Ishikawa (cell line): ENCODE measurements around the gene SEPHS1.
A peak's percentile ranks its signal among the peaks of the same experiment; 100 is the strongest.

Experiments used
- CEBPB ChIP-seq: IDR thresholded peaks from 2 replicates; pipeline ENCODE4 v1.6.1; 2012
- CREB1 ChIP-seq: IDR thresholded peaks from 2 replicates; pipeline ENCODE4 v1.6.1; 2012; ENCODE audit warnings: low read depth
- EGR1 ChIP-seq: IDR thresholded peaks from 2 replicates; pipeline ENCODE4 v1.6.1; 2012
- EP300 ChIP-seq: IDR thresholded peaks from 2 replicates; pipeline ENCODE4 v1.6.1; 2012; ENCODE audit warnings: borderline replicate concordance
- FOXM1 ChIP-seq: IDR thresholded peaks from 2 replicates; pipeline ENCODE4 v1.6.1; 2012; ENCODE audit warnings: low read depth, borderline replicate concordance
- NFIC ChIP-seq: IDR thresholded peaks from 2 replicates; pipeline ENCODE4 v1.6.1; 2012
- RAD21 ChIP-seq: IDR thresholded peaks from 2 replicates; pipeline ENCODE4 v1.6.1; 2012; ENCODE audit warnings: low read depth
- TAF1 ChIP-seq: IDR thresholded peaks from 2 replicates; pipeline ENCODE4 v1.6.1; 2012; ENCODE audit warnings: low read depth, mild to moderate bottlenecking
- TCF12 ChIP-seq: IDR thresholded peaks from 2 replicates; pipeline ENCODE4 v1.6.1; 2012; ENCODE audit warnings: low read depth
- TEAD4 ChIP-seq: IDR thresholded peaks from 2 replicates; pipeline ENCODE4 v1.6.1; 2012
- YY1 ChIP-seq: IDR thresholded peaks from 2 replicates; pipeline ENCODE4 v1.6.1; 2012; ENCODE audit warnings: low read depth
- ZBTB7A ChIP-seq: IDR thresholded peaks from 2 replicates; pipeline ENCODE4 v1.6.1; 2012; ENCODE audit warnings: low read depth
- TF ChIP-seq, protein P1 (sequence below): IDR thresholded peaks from 2 replicates; pipeline ENCODE4 v1.6.1; 2012
- TF ChIP-seq, protein P2 (sequence below): IDR thresholded peaks from 2 replicates; pipeline ENCODE4 v1.6.1; 2012; ENCODE audit warnings: low read depth, mild to moderate bottlenecking
- TF ChIP-seq, protein P3 (sequence below): IDR thresholded peaks from 2 replicates; pipeline ENCODE4 v1.6.1; 2012

Gene SEPHS1

DNA sequence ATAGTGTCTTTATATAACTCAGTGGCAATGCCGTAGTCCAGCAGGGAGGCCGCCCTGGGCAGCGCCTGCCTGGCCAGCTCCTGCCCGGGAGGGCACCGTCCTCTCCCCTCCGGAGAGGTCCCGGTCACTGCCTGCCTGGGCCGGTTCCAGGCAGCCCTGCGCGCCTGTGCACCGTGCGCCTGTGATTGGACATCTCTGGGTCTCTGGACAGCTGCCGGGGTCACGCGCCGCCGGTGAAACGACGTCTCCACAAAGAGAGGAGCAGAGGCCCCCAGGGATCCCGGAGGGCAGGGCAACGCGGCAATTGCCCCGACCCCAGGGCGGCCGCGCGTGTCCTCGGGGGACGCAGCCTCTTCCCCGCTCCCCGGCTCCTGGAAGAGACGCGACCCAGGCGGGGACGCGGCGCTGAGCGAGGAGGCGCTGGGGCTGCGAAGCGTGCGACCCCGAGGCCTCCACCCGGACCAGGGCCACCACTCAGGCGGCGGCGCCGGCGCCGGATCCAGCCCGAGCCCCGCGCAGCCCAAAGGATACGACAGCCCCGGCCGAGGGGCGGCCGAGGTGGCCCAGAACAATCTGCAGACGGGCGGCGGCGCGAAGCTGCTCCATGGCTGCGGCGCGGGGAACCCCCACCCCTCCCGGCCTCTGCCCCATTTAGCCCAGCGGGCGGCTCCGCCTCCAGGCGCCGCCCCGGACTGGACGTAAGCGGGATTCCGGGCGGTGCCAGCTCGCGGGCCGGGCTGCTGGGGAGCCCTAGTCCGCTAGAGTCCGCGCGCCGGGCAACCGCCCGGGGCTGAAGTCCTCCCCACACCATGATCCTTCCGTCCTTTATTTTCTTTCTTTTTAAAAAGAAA is 48.4 kb downstream of the SEPHS1 start, which contains the start of gene PHYH:
TSS of gene PHYH (minus strand) at position 628 of the 851 bp plus-strand sequence. CDS start at position 606, 22 bp downstream.
- no peak for TF ChIP-seq EP300
- TF ChIP-seq, protein P1, sequence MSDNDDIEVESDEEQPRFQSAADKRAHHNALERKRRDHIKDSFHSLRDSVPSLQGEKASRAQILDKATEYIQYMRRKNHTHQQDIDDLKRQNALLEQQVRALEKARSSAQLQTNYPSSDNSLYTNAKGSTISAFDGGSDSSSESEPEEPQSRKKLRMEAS = peak; percentile 88
- no peak; the same call in 1 of the 2 replicates for TF ChIP-seq CREB1
- 0 out of 2 replicates have a peak, but pooled peaks have one; percentile 30 for TF ChIP-seq TEAD4
- TF ChIP-seq YY1 = peak; percentile 27; the same call in 1 of the 2 replicates
- no peak for TF ChIP-seq EGR1
- no peak for TF ChIP-seq FOXM1
- 0 out of 2 replicates have a peak, but pooled peaks have one; percentile 17 for TF ChIP-seq NFIC
- peak; percentile 49; the same call in 1 of the 2 replicates for TF ChIP-seq ZBTB7A
- TF ChIP-seq, protein P2, sequence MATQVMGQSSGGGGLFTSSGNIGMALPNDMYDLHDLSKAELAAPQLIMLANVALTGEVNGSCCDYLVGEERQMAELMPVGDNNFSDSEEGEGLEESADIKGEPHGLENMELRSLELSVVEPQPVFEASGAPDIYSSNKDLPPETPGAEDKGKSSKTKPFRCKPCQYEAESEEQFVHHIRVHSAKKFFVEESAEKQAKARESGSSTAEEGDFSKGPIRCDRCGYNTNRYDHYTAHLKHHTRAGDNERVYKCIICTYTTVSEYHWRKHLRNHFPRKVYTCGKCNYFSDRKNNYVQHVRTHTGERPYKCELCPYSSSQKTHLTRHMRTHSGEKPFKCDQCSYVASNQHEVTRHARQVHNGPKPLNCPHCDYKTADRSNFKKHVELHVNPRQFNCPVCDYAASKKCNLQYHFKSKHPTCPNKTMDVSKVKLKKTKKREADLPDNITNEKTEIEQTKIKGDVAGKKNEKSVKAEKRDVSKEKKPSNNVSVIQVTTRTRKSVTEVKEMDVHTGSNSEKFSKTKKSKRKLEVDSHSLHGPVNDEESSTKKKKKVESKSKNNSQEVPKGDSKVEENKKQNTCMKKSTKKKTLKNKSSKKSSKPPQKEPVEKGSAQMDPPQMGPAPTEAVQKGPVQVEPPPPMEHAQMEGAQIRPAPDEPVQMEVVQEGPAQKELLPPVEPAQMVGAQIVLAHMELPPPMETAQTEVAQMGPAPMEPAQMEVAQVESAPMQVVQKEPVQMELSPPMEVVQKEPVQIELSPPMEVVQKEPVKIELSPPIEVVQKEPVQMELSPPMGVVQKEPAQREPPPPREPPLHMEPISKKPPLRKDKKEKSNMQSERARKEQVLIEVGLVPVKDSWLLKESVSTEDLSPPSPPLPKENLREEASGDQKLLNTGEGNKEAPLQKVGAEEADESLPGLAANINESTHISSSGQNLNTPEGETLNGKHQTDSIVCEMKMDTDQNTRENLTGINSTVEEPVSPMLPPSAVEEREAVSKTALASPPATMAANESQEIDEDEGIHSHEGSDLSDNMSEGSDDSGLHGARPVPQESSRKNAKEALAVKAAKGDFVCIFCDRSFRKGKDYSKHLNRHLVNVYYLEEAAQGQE = no peak
- TF ChIP-seq RAD21 = no peak
- TF ChIP-seq, protein P3, sequence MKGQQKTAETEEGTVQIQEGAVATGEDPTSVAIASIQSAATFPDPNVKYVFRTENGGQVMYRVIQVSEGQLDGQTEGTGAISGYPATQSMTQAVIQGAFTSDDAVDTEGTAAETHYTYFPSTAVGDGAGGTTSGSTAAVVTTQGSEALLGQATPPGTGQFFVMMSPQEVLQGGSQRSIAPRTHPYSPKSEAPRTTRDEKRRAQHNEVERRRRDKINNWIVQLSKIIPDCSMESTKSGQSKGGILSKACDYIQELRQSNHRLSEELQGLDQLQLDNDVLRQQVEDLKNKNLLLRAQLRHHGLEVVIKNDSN = peak; percentile 73
- TF ChIP-seq TAF1 = peak; percentile 40
- TF ChIP-seq TCF12 = no peak; the same call in 1 of the 2 replicates
- no peak for TF ChIP-seq CEBPB

DNA sequence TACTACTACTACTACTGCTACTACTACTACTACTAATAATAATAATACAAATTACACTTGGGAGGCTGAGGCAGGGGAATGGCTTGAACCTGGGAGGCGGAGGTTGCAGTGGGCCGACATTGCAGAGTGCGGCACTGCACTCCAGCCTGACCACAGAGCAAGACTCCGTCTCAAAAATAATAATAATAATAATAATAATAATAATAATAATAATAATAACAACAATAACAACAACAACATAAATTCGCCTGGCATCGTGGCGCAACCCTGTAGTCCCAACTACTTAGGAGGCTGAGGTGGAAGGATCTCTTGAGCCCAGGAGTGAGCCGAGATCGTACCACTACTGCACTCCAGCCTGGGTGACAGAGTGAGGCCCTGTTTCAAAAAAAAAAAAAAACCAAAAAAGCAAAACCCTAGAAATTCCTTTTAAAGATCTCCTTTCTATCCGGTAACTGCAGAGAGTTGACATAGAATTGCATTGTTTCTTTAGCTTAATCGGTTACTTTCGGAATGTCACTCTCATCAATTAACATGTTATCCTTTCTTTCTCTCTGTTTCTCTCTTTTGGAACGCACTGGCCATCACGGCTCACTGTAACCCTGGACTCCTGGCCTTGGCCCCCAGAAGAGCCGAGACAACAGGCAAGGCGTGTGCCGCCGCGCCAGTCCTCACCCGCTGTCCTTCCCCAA is 49.2 kb downstream of the SEPHS1 start:
- TF ChIP-seq, protein P1 = no peak
- TF ChIP-seq TCF12 (no peak), ZBTB7A (no peak), CEBPB (no peak), EGR1 (no peak)

DNA sequence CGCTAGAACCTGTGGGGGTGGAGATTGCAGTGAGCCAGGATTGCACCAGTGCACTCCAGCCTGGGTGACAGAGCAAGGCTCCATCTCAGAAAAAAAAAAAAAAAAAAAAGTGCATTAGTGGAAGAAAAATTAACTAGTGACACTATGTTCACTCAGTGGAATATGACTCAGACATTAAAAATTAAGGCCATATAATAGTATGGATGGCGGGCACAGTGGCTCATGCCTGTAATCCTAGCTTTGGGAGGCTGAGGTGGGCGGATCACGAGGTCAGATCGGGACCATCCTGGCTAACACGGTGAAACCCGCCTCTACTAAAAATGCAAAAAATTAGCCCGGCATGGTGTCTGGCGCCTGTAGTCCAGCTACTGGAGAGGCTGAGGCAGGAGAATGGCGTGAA is 51.6 kb downstream of the SEPHS1 start:
- TF ChIP-seq CEBPB = no peak

DNA sequence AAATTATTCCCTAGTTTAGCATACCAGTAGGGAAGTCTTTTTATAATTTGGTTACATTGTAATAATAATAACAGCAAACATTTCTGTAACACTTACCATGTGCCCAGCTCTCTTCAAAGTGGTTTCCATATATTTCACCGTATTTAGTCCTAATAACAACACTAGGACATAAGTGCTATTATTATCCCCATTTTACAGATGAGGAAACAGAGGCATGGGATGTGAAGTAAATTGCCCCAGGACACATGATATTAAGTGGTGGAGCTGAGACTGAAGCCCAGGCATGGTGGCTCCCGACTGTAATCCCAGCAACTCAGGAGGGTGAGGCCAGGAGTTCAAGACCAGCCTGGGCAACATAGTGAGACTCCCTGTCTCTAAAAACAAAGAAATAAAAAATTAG is 53.3 kb downstream of the SEPHS1 start:
- TF ChIP-seq NFIC (no peak), RAD21 (no peak)
- TF ChIP-seq, protein P3 = no peak
- TF ChIP-seq, protein P2 = no peak

DNA sequence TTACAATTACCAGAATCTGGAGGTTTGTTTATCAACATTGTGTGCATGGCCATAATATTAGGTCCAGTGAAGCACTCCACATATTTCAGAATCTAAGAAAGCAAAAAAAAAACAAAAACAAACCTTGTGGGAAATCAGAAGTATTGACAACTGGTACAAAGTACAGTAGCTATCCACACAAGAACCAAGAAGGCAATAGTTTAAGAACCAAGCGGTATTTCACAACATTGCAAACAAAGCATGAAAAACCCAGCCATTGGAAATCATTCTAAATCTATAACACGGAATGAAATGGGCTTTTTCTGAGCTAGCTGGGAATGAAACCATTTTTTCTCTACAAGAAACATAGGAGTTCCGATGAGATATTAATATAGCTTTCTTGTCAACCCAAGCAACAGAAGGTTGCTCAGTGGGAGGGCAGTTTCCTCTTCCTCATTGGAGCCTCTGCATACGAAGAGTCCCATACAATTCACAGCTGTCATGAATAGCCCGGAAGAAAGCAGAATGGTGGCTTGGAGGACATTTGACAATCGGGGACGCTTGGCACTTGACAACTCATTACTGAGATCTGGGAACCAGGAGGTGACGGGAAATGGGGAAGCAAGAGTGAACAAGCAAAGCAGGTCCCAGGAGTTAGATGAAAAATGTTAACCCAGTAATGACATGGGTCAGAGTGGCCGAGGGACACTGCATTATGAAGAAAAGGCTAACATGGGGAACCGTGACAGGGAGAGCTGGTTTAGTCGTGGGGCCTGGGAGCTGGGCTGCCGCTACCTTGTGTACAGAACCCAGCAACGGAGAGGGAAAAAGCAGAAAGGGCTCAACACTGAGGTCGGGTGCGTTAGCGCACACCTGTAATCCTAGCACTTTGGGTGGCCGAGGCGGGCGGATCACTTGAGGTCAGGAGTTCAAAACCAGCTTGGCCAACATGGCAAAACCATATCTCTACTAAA is 56.0 kb downstream of the SEPHS1 start:
- TF ChIP-seq EP300 (no peak), ZBTB7A (no peak), FOXM1 (no peak), TEAD4 (no peak), YY1 (no peak), NFIC (no peak), TAF1 (no peak), CREB1 (no peak), EGR1 (no peak), CEBPB (no peak), TCF12 (no peak), RAD21 (no peak)
- TF ChIP-seq, protein P3 = no peak
- TF ChIP-seq, protein P2 = no peak
- TF ChIP-seq, protein P1 = no peak
